ENCODE measurements around the gene IL12RB2. TPM values are rescaled to one million over a fixed set of nuclear protein-coding genes. Genes with fewer than 3 reads are reported as not detected.

Gene IL12RB2
- total RNA-seq, 1 experiment from 2014 or later, result not detected

GRCh38 chr1:67342076-67342890 is 34.6 kb downstream of the IL12RB2 start:
- Histone ChIP-seq H3K4me2 (ENCODE audit: low read length) (no peak overlapping the region), H2AFZ (ENCODE audit: low read length) (no peak overlapping the region), H3K4me3 (ENCODE audit: low read length) (no peak overlapping the region), H3K9ac (ENCODE audit: low read length) (no peak overlapping the region), H3K9me2 (replicated peaks; ENCODE audit: low read length) (no peaks in the 10 kb centered on the region), H3K36me3 (ENCODE audit: low read depth, low read length) (no peaks in the 10 kb centered on the region), H3K4me1 (ENCODE audit: insufficient read depth, low read length) (peaks cover 13% of the 10 kb centered on the region), H3K79me2 (ENCODE audit: low read length) (no peaks in the 10 kb centered on the region), H3K27me3 (ENCODE audit: low read length) (no peaks in the 10 kb centered on the region), H3K27ac (ENCODE audit: low read length) (no peak overlapping the region), H3K9me3 (ENCODE audit: low read length) (no peaks in the 10 kb centered on the region), H3F3A (ENCODE audit: low read length, unreplicated experiment) (no peaks in the 10 kb centered on the region), H4K20me1 (ENCODE audit: low read length) (no peaks in the 10 kb centered on the region)
- POLR2A ChIA-PET (ENCODE audit: unreplicated experiment), result no interaction called here
- DNase-seq (no peak), ATAC-seq (no peak)
- no peak for TF ChIP-seq EZH2 (IDR thresholded peaks at IDR 0.05; ENCODE audit: low read length, unreplicated experiment)
- TF ChIP-seq CTCF (conservative IDR thresholded peaks at IDR 0.05; ENCODE audit: low read depth, low read length), result no peak
- no peak for TF ChIP-seq EZH2phosphoT487 (IDR thresholded peaks at IDR 0.05; ENCODE audit: borderline replicate concordance, low read length)
- intact Hi-C loops (cut with micrococcal nuclease), result no loop called here
- BruUV-seq (replicated peaks), result no TSS peak
- CTCF ChIA-PET, result no interaction called here

DNA sequence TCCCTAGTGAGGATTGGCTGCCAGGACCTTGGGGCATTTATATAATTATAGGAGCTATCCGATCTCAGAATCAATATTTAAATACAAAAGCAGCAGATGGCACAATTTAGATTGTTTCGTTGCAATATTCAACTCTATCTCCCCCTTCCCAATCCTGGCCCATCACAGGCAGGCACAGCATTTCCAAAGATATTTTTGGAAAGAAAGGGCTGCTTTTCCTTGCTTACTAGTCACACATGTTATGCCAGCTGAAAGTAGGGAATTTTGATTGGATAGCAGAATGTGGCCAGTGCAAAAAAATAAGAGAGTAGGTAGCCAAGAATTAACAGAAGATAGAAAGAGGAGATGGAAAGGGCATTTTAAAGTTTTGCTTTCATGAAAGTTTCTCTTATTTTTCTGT is 37.9 kb downstream of the IL12RB2 start:
- Histone ChIP-seq H3K9me3 (ENCODE audit: low read length) (no peaks in the 10 kb centered on the region), H4K20me1 (ENCODE audit: low read length) (no peaks in the 10 kb centered on the region), H3K79me2 (ENCODE audit: low read length) (no peaks in the 10 kb centered on the region), H3K36me3 (ENCODE audit: low read depth, low read length) (no peaks in the 10 kb centered on the region), H3K27me3 (ENCODE audit: low read length) (no peaks in the 10 kb centered on the region), H3F3A (ENCODE audit: low read length, unreplicated experiment) (no peaks in the 10 kb centered on the region), H2AFZ (ENCODE audit: low read length) (no peak overlapping the region), H3K27ac (ENCODE audit: low read length) (no peak overlapping the region), H3K4me1 (ENCODE audit: insufficient read depth, low read length) (peaks cover 13% of the 10 kb centered on the region), H3K4me2 (ENCODE audit: low read length) (no peak overlapping the region), H3K9ac (ENCODE audit: low read length) (no peak overlapping the region), H3K4me3 (ENCODE audit: low read length) (no peak overlapping the region), H3K9me2 (replicated peaks; ENCODE audit: low read length) (no peaks in the 10 kb centered on the region)
- no TSS peak for BruUV-seq (replicated peaks)
- intact Hi-C loops (cut with micrococcal nuclease), result loop anchor here (5.0 kb wide), 1 partner anchor 82 kb away; no protein-coding TSS in a partner anchor
- ATAC-seq (no peak), DNase-seq (no peak)
- TF ChIP-seq EZH2phosphoT487 (IDR thresholded peaks at IDR 0.05; ENCODE audit: borderline replicate concordance, low read length) (no peak), EZH2 (IDR thresholded peaks at IDR 0.05; ENCODE audit: low read length, unreplicated experiment) (no peak), CTCF (conservative IDR thresholded peaks at IDR 0.05; ENCODE audit: low read depth, low read length) (no peak)
- ChIA-PET CTCF (interaction anchor here (0.7 kb wide), 1 partner anchor 141 kb away, joined by 3 read pairs; no protein-coding TSS in a partner anchor), POLR2A (ENCODE audit: unreplicated experiment) (no interaction called here)

GRCh38 chr1:67346982-67347381 is 39.3 kb downstream of the IL12RB2 start:
- POLR2A ChIA-PET (ENCODE audit: unreplicated experiment), result no interaction called here

More at GRCh38 chr1:67346982-67347381, 39.3 kb downstream of the IL12RB2 start:
- CTCF ChIA-PET, result interaction anchor here (2.0 kb wide), 1 partner anchor 153 kb away, joined by 15 read pairs; no protein-coding TSS in a partner anchor
- no peaks in the 10 kb centered on the region for H3F3A ChIP-seq (ENCODE audit: low read length, unreplicated experiment)
- no peaks in the 10 kb centered on the region for H4K20me1 ChIP-seq (ENCODE audit: low read length)
- H3K79me2 ChIP-seq (ENCODE audit: low read length), result no peaks in the 10 kb centered on the region
- no peak overlapping the region for H3K4me2 ChIP-seq (ENCODE audit: low read length)
- no peak overlapping the region for H2AFZ ChIP-seq (ENCODE audit: low read length)
- H3K4me1 ChIP-seq (ENCODE audit: insufficient read depth, low read length), result peaks cover 13% of the 10 kb centered on the region
- DNase-seq (no peak), ATAC-seq (no peak)
- no TSS peak for BruUV-seq (replicated peaks)
- no peaks in the 10 kb centered on the region for H3K9me2 ChIP-seq (replicated peaks; ENCODE audit: low read length)
- no peak overlapping the region for H3K27ac ChIP-seq (ENCODE audit: low read length)
- TF ChIP-seq EZH2phosphoT487 (IDR thresholded peaks at IDR 0.05; ENCODE audit: borderline replicate concordance, low read length) (no peak), CTCF (conservative IDR thresholded peaks at IDR 0.05; ENCODE audit: low read depth, low read length) (no peak), EZH2 (IDR thresholded peaks at IDR 0.05; ENCODE audit: low read length, unreplicated experiment) (no peak)
- no peaks in the 10 kb centered on the region for H3K36me3 ChIP-seq (ENCODE audit: low read depth, low read length)
- no peaks in the 10 kb centered on the region for H3K27me3 ChIP-seq (ENCODE audit: low read length)
- no peak overlapping the region for H3K4me3 ChIP-seq (ENCODE audit: low read length)
- no peaks in the 10 kb centered on the region for H3K9me3 ChIP-seq (ENCODE audit: low read length)
- H3K9ac ChIP-seq (ENCODE audit: low read length), result no peak overlapping the region
- intact Hi-C loops (cut with micrococcal nuclease), result loop anchor here (1.0 to 5.0 kb wide), 3 partner anchors 80 to 142 kb away; no protein-coding TSS in a partner anchor
